ENCODE data around the gene OGDH. TPM values are rescaled to one million over a fixed set of nuclear protein-coding genes. Genes with fewer than 3 reads are reported as not detected.

Gene OGDH
- total and polyA plus RNA-seq, 2 of the 4 experiments (the other 2 are of a cell fraction) = 47.4 to 56.5 TPM

GRCh38 chr7:44563171-44563679, 43.2 kb upstream of the OGDH start:
- peaks cover 2% of the 10 kb centered on the region; the same call in 1 of the 2 replicates for H3K4me1 ChIP-seq (ENCODE audit: control insufficient read depth, insufficient read depth, low read length)
- no peak overlapping the region for H2BK5ac ChIP-seq (ENCODE audit: low read depth, low read length, poor library complexity, severe bottlenecking)
- no peaks in the 10 kb centered on the region for H3K9me3 ChIP-seq (ENCODE audit: control insufficient read depth, insufficient read depth, low read length)
- intact Hi-C loops (cut with micrococcal nuclease) = no loop called here
- H3K36me3 ChIP-seq (ENCODE audit: control insufficient read depth, insufficient read depth, low read length) = peaks cover 38% of the 10 kb centered on the region
- no peak overlapping the region for H4K5ac ChIP-seq (ENCODE audit: low read depth, low read length)
- no peak overlapping the region for H3K56ac ChIP-seq (ENCODE audit: extremely low read depth, insufficient read depth, low read length)
- no peak overlapping the region for H3K27ac ChIP-seq (ENCODE audit: insufficient read depth, low read length)
- H3K23ac ChIP-seq (ENCODE audit: low read depth, low read length) = no peak overlapping the region
- TF ChIP-seq CHD1 (IDR thresholded peaks at IDR 0.05; ENCODE audit: low read depth, low read length) (no peak), RFX5 (IDR thresholded peaks at IDR 0.05; ENCODE audit: low read depth, low read length) (no peak), CTCF (conservative IDR thresholded peaks at IDR 0.05; ENCODE audit: low read depth, low read length) (no peak), RAD21 (IDR thresholded peaks at IDR 0.05; ENCODE audit: low read length) (no peak), MAFK (IDR thresholded peaks at IDR 0.05; ENCODE audit: low read depth, low read length) (no peak), SMC3 (IDR thresholded peaks at IDR 0.05; ENCODE audit: low read depth, low read length) (no peak), CEBPB (IDR thresholded peaks at IDR 0.05; ENCODE audit: low read depth, low read length) (no peak)
- no peak overlapping the region for H2BK15ac ChIP-seq (ENCODE audit: low read depth, low read length)
- DNase-seq (no peak), ATAC-seq (ENCODE audit: low read depth) (no peak)
- H3K9me1 ChIP-seq (ENCODE audit: insufficient read depth, low read length) = peaks cover 6% of the 10 kb centered on the region; the same call in 1 of the 2 replicates
- H3K14ac ChIP-seq (replicated peaks; ENCODE audit: low read depth, low read length) = no peak overlapping the region
- H2BK120ac ChIP-seq (ENCODE audit: low read depth, low read length) = no peak overlapping the region; the same call in 1 of the 2 replicates
- H2AK5ac ChIP-seq (ENCODE audit: low read depth, low read length) = no peak overlapping the region
- H4K20me1 ChIP-seq (ENCODE audit: insufficient read depth, low read length) = peaks cover 20% of the 10 kb centered on the region
- no peak overlapping the region for H3K4ac ChIP-seq (ENCODE audit: low read depth, low read length)
- H2AK9ac ChIP-seq (replicated peaks; ENCODE audit: low read depth, low read length, poor library complexity) = peak overlapping the region; percentile 44
- in situ Hi-C loops (cut with MboI; ENCODE audit: low sequenced_read_pairs) = loop anchor here (10.0 kb wide), 1 partner anchor 318 kb away; no protein-coding TSS in a partner anchor
- H4K8ac ChIP-seq (ENCODE audit: low read depth in 2 of 2, low read length in 2 of 2) = no peak overlapping the region
- H3K4me3 ChIP-seq (ENCODE audit: insufficient read depth, low read depth, low read length) = no peak overlapping the region
- ChIA-PET POLR2A (ENCODE audit: unreplicated experiment) (no interaction called here), CTCF (no interaction called here)
- H2AFZ ChIP-seq (replicated peaks; ENCODE audit: low read length, poor library complexity) = no peak overlapping the region
- H3K4me2 ChIP-seq (ENCODE audit: low read depth, low read length) = no peak overlapping the region
- dilution Hi-C loops (cut with HindIII; ENCODE audit: low sequenced_read_pairs, unreplicated experiment) = no loop called here
- H3K27me3 ChIP-seq (ENCODE audit: control insufficient read depth, insufficient read depth, low read length) = no peaks in the 10 kb centered on the region
- peaks cover 3 to 19% of the 10 kb centered on the region in 2 experiments; a peak in 2 of 4 replicates for H3K79me1 ChIP-seq (ENCODE audit: low read depth in 1 of 2, low read length in 2 of 2)
- no peak overlapping the region for H3K18ac ChIP-seq (ENCODE audit: low read depth, low read length)
- no peak overlapping the region for H3K9ac ChIP-seq (ENCODE audit: low read depth, low read length)
- WGBS, 2 experiments (ENCODE audit: extremely low coverage in 2 of 2, insufficient read length in 1 of 2) = 100% methylated on average over 2 of the region's 3 CpGs; no CpG with 5 or more reads in 1 of the 2 experiments
- BruUV-seq (replicated peaks) = no TSS peak
- H4K91ac ChIP-seq (ENCODE audit: insufficient read depth, low read depth, low read length) = no peak overlapping the region
- no peak overlapping the region for H2BK20ac ChIP-seq (ENCODE audit: low read depth, low read length)

All from IMR-90 (cell line).